GM12878 (cell line): ENCODE results near the gene PPP1R10. TPM values are rescaled to one million over a fixed set of nuclear protein-coding genes. Genes with fewer than 3 reads are reported as not detected.

Experiments used
- ATAC-seq: fragments of 200-7000 bp; cut with Tn5 transposase; 3 replicates; pipeline ENCODE4 v1.9.1; 2020; ENCODE audit warnings: mild to moderate bottlenecking, moderate library complexity
- BruUV-seq: library from RNA; stranded (reverse); fragments of 400-500 nt; replicated peaks from 2 replicates; lab custom pipeline; 2021; lab: Mats Ljungman, UMichigan
- CTCF ChIA-PET: fragments of 300-600 bp; sonication (Branson Sonifier 250); formaldehyde crosslinking; extraction: SDS; loops from one replicate; lab custom pipeline; 2021; ENCODE audit warnings: inconsistent platforms; lab: Yijun Ruan, JAX
- POLR2A ChIA-PET: fragments of 350-600 bp; formaldehyde crosslinking; extraction: SDS; loops from one replicate; lab custom pipeline; 2021; ENCODE audit warnings: inconsistent platforms; lab: Charles Lee
- RAD21 ChIA-PET: fragments of 300-600 bp; sonication (Branson Sonifier 250); formaldehyde crosslinking; loops from one replicate; lab custom pipeline; 2023; ENCODE audit warnings: antibody characterized with exemption; ENCODE audit not compliant: unreplicated experiment; lab: Charles Lee
- SMC1A ChIA-PET: fragments of 300-600 bp; sonication (Branson Sonifier 250); formaldehyde crosslinking; loops from one replicate; lab custom pipeline; 2023; ENCODE audit not compliant: unreplicated experiment, uncharacterized antibody; lab: Charles Lee
- DNase-seq: peaks from one replicate; pipeline ENCODE4 v3.0.0-alpha.2; 2011; ENCODE audit warnings: low read depth, low spot score
- FAIRE-seq: peaks from 3 replicates; lab custom pipeline; 2011; peaks lifted over from hg19 to GRCh38; lab: Jason Lieb, UNC
- H2AFZ ChIP-seq: 2 replicates; pipeline ENCODE4 v1.6.0; 2011; ENCODE audit warnings: low read depth, low read length, control low read depth; ENCODE audit not compliant: control insufficient read depth
- H3K27ac ChIP-seq: 2 replicates; pipeline ENCODE4 v1.5.1; 2011; ENCODE audit warnings: control low read depth; ENCODE audit not compliant: control insufficient read depth, insufficient read depth
- H3K27me3 ChIP-seq, 2 experiments: replicated peaks in 1 of 2; 2 replicates each; pipeline versions ENCODE4 v1.6.0 to v1.6.1; 2011; ENCODE audit warnings: low read length in 1 of 2; ENCODE audit not compliant: control insufficient read depth in 2 of 2, insufficient read depth in 2 of 2
- H3K36me3 ChIP-seq, 2 experiments: 2 replicates each; pipeline ENCODE4 v1.5.1; 2011; ENCODE audit warnings: low read length in 1 of 2; ENCODE audit not compliant: control insufficient read depth in 2 of 2, insufficient read depth in 2 of 2
- H3K4me1 ChIP-seq: 2 replicates; pipeline ENCODE4 v1.6.1; 2011; ENCODE audit warnings: mild to moderate bottlenecking, low read length, moderate library complexity, mixed read lengths; ENCODE audit not compliant: control insufficient read depth, insufficient read depth
- H3K4me2 ChIP-seq: 2 replicates; pipeline ENCODE4 v1.6.0; 2011; ENCODE audit warnings: control low read depth; ENCODE audit not compliant: control insufficient read depth, insufficient read depth
- H3K4me3 ChIP-seq: fragments of 200-600 bp; sonication (generic); 2 replicates; pipeline ENCODE4 v1.5.1; 2016
- H3K79me2 ChIP-seq: 2 replicates; pipeline ENCODE4 v1.6.0; 2011; ENCODE audit warnings: low read length; ENCODE audit not compliant: control insufficient read depth, insufficient read depth
- H3K9ac ChIP-seq: 2 replicates; pipeline ENCODE4 v1.8.0; 2011; ENCODE audit warnings: low read length, control low read depth, mixed read lengths; ENCODE audit not compliant: control insufficient read depth, insufficient read depth
- H3K9me3 ChIP-seq: replicated peaks from 3 replicates; pipeline ENCODE4 v1.5.1; 2011; ENCODE audit warnings: mild to moderate bottlenecking, low read length; ENCODE audit not compliant: control insufficient read depth, insufficient read depth
- H4K20me1 ChIP-seq: 2 replicates; pipeline ENCODE4 v1.6.0; 2011; ENCODE audit not compliant: control insufficient read depth, insufficient read depth
- BRCA1 ChIP-seq: IDR thresholded peaks from 2 replicates; pipeline ENCODE4 v1.6.1; 2011; ENCODE audit warnings: low read depth, low read length, improper control_type of control experiment
- CREM ChIP-seq: IDR thresholded peaks from 2 replicates; pipeline ENCODE4 v1.6.1; 2014; ENCODE audit warnings: antibody characterized with exemption, low read depth
- HDGF ChIP-seq: fragments of 450-650 bp; IDR thresholded peaks from 2 replicates; pipeline ENCODE4 v1.6.1; 2016; ENCODE audit warnings: antibody characterized with exemption
- POLR2AphosphoS5 ChIP-seq: IDR thresholded peaks from 2 replicates; pipeline ENCODE4 v1.6.1; 2011; ENCODE audit warnings: mild to moderate bottlenecking, low read length, inconsistent platforms
- WGBS: methylation state at CpG from one replicate; pipeline ENCODE4 v1.1.6; 2016; ENCODE audit warnings: low lambda C conversion rate; ENCODE audit not compliant: insufficient replicate concordance, insufficient coverage; ENCODE audit errors: missing lambda C conversion rate; 5-methylcytosine and 5-hydroxymethylcytosine counted together
- in situ Hi-C: fragments of 300-500 bp; cut with MboI; formaldehyde crosslinking; loops from 9 replicates; pipeline ENCODE4 v1.14.3; 2018; ENCODE audit warnings: mixed read lengths
- intact Hi-C: fragments of 100-400 bp; cut with micrococcal nuclease; formaldehyde crosslinking; loops from one replicate; pipeline ENCODE4 v1.14.2; 2022; ENCODE audit not compliant: unreplicated experiment
- polyA plus RNA-seq, 11 experiments: library from polyadenylated mRNA; depleted of rRNA in 4 of 11; unstranded in 6 of 11; stranded (reverse) in 5 of 11; fragments of >200 nt; fragmentation: Nextera tagmentation in 4 of 11; fragmentation: Illumina TruSeq in 1 of 11; extraction: Ambion mirVana in 4 of 11; extraction: Trizol in 1 of 11; gene quantifications; 1 replicate in 1 of 11; 2 replicates in 10 of 11; pipeline versions ENCODE4 v1.2.1 to v1.2.3, GENCODE V29; 2011 to 2016; ENCODE audit warnings: inconsistent platforms in 2 of 11, missing spikeins in 2 of 11, low read depth in 1 of 11
- total RNA-seq, 4 experiments: library from RNA; depleted of rRNA in 3 of 4; stranded (reverse); fragments of >200 nt in 3 of 4; fragmentation: Illumina TruSeq in 1 of 4; extraction: Trizol in 1 of 4; gene quantifications; 2 replicates each; pipeline versions ENCODE4 v1.2.1 to v1.2.3, GENCODE V29; 2013 to 2021

PPP1R10 gene
- total and polyA plus RNA-seq, 10 of the 15 experiments (the other 5 are each of a cell fraction or from before 2014, with no cell fraction given): 11.3 to 83.8 (median 41.2) TPM

GRCh38 chr6:30590509-30590908, 26.5 kb downstream of the PPP1R10 start:
- ChIA-PET POLR2A (interaction anchor here (0.7 to 1.2 kb wide), 2 partner anchors 8 to 49 kb away, joined by 3 to 5 read pairs; no protein-coding TSS in a partner anchor), SMC1A (interaction anchor here (0.6 to 1.7 kb wide), 4 partner anchors 8 to 49 kb away, joined by 3 to 4 read pairs (median 4); no protein-coding TSS in a partner anchor), RAD21 (no interaction called here), CTCF (interaction anchor here (0.7 to 2.1 kb wide), 6 partner anchors 10 to 107 kb away, joined by 3 to 6 read pairs (median 3); partner anchors contain the start of gene PRR3)
- intact Hi-C loops (no loop called here), in situ Hi-C loops (no loop called here)
- Histone ChIP-seq H3K27me3 (no peaks in the 10 kb centered on the region), H3K4me2 (no peak overlapping the region), H3K9me3 (no peaks in the 10 kb centered on the region), H3K4me3 (no peak overlapping the region), H3K4me1 (no peaks in the 10 kb centered on the region), H3K9ac (no peak overlapping the region), H3K79me2 (no peaks in the 10 kb centered on the region), H4K20me1 (no peaks in the 10 kb centered on the region), H3K36me3 (peaks cover 23 to 27% of the 10 kb centered on the region in 2 experiments), H3K27ac (no peak overlapping the region), H2AFZ (no peak overlapping the region)
- FAIRE-seq (no peak), ATAC-seq (no peak), DNase-seq (no peak)
- TF ChIP-seq CREM: no peak
- 0 out of 2 replicates have a peak, but pooled peaks have one; percentile 6 for TF ChIP-seq POLR2AphosphoS5
- BruUV-seq: no TSS peak
- WGBS: 83% methylated on average over 8 of the region's 8 CpGs

DNA sequence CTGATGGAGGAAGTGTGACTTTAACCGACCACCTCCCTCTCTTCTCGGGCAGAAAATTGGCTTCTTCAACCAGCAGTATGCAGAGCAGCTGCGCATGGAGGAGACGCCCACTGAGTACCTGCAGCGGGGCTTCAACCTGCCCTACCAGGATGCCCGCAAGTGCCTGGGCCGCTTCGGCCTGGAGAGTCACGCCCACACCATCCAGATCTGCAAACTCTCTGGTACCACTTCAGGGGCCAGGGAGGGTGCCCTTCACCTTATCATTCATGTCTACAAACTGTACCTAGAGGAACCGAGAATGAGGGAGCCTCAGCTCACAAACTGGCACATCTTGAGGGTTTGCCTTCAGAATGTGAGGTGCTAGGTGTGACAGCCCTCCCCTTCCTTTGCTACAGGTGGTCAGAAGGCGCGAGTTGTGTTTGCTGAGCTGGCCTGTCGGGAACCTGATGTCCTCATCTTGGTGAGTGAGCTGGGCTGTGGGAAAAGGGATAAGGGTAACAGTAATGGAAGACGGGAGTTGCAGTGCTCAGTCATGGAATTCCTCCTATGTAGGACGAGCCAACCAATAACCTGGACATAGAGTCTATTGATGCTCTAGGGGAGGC, 27.2 kb downstream of the PPP1R10 start:
- Histone ChIP-seq H3K4me2 (no peak overlapping the region), H3K9ac (no peak overlapping the region), H3K36me3 (peaks cover 27 to 34% of the 10 kb centered on the region in 2 experiments), H3K79me2 (no peaks in the 10 kb centered on the region), H3K4me3 (no peak overlapping the region), H3K9me3 (no peaks in the 10 kb centered on the region), H2AFZ (no peak overlapping the region), H3K4me1 (no peaks in the 10 kb centered on the region), H3K27me3 (no peaks in the 10 kb centered on the region), H4K20me1 (no peaks in the 10 kb centered on the region), H3K27ac (no peak overlapping the region)
- 95% methylated on average over 15 of the region's 15 CpGs for WGBS
- no peak for ATAC-seq
- no peak for TF ChIP-seq BRCA1
- TF ChIP-seq POLR2AphosphoS5: 0 out of 2 replicates have a peak, but pooled peaks have one; percentile 23
- TF ChIP-seq HDGF: no peak
- no peak for FAIRE-seq
- ChIA-PET SMC1A (interaction anchor here (0.6 to 1.7 kb wide), 5 partner anchors 7 to 48 kb away, joined by 3 to 4 read pairs (median 4); no protein-coding TSS in a partner anchor), POLR2A (no interaction called here), CTCF (interaction anchor here (0.8 to 1.5 kb wide), 3 partner anchors 48 to 107 kb away, joined by 3 to 4 read pairs (median 3); no protein-coding TSS in a partner anchor), RAD21 (no interaction called here)
- intact Hi-C loops: no loop called here
- in situ Hi-C loops: no loop called here
- BruUV-seq: no TSS peak
- no peak for DNase-seq
